ENCODE measurements around the gene SIK2.

The SIK2 gene

GRCh38 chr11:111559800-111560464, 42.3 kb upstream of the SIK2 start:
- Histone ChIP-seq H3K23ac (ENCODE audit: low read length in 2 of 2) (no peak overlapping the region), H4K91ac (ENCODE audit: low read length) (peak overlapping the region; percentile 20), H3K14ac (ENCODE audit: low read length in 2 of 2) (no peak overlapping the region), H2BK12ac (ENCODE audit: low read length in 2 of 2) (no peak overlapping the region), H2AK5ac (ENCODE audit: low read length, severe bottlenecking) (peak overlapping the region; percentile 74), H3K9ac (ENCODE audit: low read length) (peak overlapping the region; percentile 7), H3K4me3 (ENCODE audit: insufficient read depth in 1 of 2, low read depth in 1 of 2, low read length in 2 of 2) (no peak overlapping the region), H2AFZ (ENCODE audit: low read depth, low read length) (no peak overlapping the region), H3K4ac (ENCODE audit: low read depth in 1 of 2, low read length in 2 of 2) (no peak overlapping the region), H3K4me1 (ENCODE audit: control insufficient read depth, insufficient read depth, low read depth, low read length) (peaks cover 11% of the 10 kb centered on the region), H3K9me3 (ENCODE audit: control insufficient read depth, low read length) (no peaks in the 10 kb centered on the region), H3K27me3 (ENCODE audit: control insufficient read depth in 1 of 2, insufficient read depth in 1 of 2, low read length in 2 of 2) (no peaks in the 10 kb centered on the region), H2BK120ac (ENCODE audit: low read depth, low read length) (no peak overlapping the region), H3K36me3 (ENCODE audit: control insufficient read depth in 1 of 2, insufficient read depth in 2 of 2, low read depth in 1 of 2, low read length in 2 of 2) (peaks cover 13 to 29% of the 10 kb centered on the region in 2 experiments), H4K8ac (ENCODE audit: low read length) (peak overlapping the region; percentile 31), H3K4me2 (ENCODE audit: low read length, poor library complexity, severe bottlenecking) (no peak overlapping the region), H2BK15ac (ENCODE audit: low read depth, poor library complexity, severe bottlenecking) (no peak overlapping the region), H3K27ac (ENCODE audit: low read length, poor library complexity, severe bottlenecking) (no peak overlapping the region), H2BK5ac (ENCODE audit: low read depth, low read length, poor library complexity, severe bottlenecking) (no peak overlapping the region), H3K79me1 (replicated peaks; ENCODE audit: low read length, poor library complexity, severe bottlenecking) (peaks cover 8% of the 10 kb centered on the region), H3K18ac (ENCODE audit: low read depth in 1 of 2, low read length in 2 of 2) (no peak overlapping the region)
- no peak for DNase-seq
- WGBS: 88% methylated on average over 11 of the region's 11 CpGs

GRCh38 chr11:111560800-111561199, 41.4 kb upstream of the SIK2 start:
- Histone ChIP-seq H3K4me1 (ENCODE audit: control insufficient read depth, insufficient read depth, low read depth, low read length) (peaks cover 11% of the 10 kb centered on the region), H4K91ac (ENCODE audit: low read length) (no peak overlapping the region), H3K79me1 (replicated peaks; ENCODE audit: low read length, poor library complexity, severe bottlenecking) (peaks cover 8% of the 10 kb centered on the region), H2BK5ac (ENCODE audit: low read depth, low read length, poor library complexity, severe bottlenecking) (no peak overlapping the region), H3K9ac (ENCODE audit: low read length) (peak overlapping the region; percentile 75), H3K4me3 (ENCODE audit: insufficient read depth in 1 of 2, low read depth in 1 of 2, low read length in 2 of 2) (no peak overlapping the region), H2BK12ac (ENCODE audit: low read length in 2 of 2) (no peak overlapping the region), H3K4me2 (ENCODE audit: low read length, poor library complexity, severe bottlenecking) (no peak overlapping the region), H4K8ac (ENCODE audit: low read length) (no peak overlapping the region), H3K4ac (ENCODE audit: low read depth in 1 of 2, low read length in 2 of 2) (no peak overlapping the region), H3K14ac (ENCODE audit: low read length in 2 of 2) (no peak overlapping the region), H3K27me3 (ENCODE audit: control insufficient read depth in 1 of 2, insufficient read depth in 1 of 2, low read length in 2 of 2) (no peaks in the 10 kb centered on the region), H3K18ac (ENCODE audit: low read depth in 1 of 2, low read length in 2 of 2) (no peak overlapping the region), H3K36me3 (ENCODE audit: control insufficient read depth in 1 of 2, insufficient read depth in 2 of 2, low read depth in 1 of 2, low read length in 2 of 2) (peaks cover 13 to 25% of the 10 kb centered on the region in 2 experiments), H2AK5ac (ENCODE audit: low read length, severe bottlenecking) (peak overlapping the region; percentile 77), H2BK120ac (ENCODE audit: low read depth, low read length) (no peak overlapping the region), H3K27ac (ENCODE audit: low read length, poor library complexity, severe bottlenecking) (peak overlapping the region; percentile 86), H2BK15ac (ENCODE audit: low read depth, poor library complexity, severe bottlenecking) (no peak overlapping the region), H2AFZ (ENCODE audit: low read depth, low read length) (no peak overlapping the region), H3K9me3 (ENCODE audit: control insufficient read depth, low read length) (no peaks in the 10 kb centered on the region), H3K23ac (ENCODE audit: low read length in 2 of 2) (no peak overlapping the region)
- no peak for DNase-seq
- WGBS: 98% methylated on average over 3 of the region's 3 CpGs

- Histone ChIP-seq H3K14ac (ENCODE audit: low read length in 2 of 2) (no peak overlapping the region), H3K27ac (ENCODE audit: low read length, poor library complexity, severe bottlenecking) (peak overlapping the region; percentile 86), H3K27me3 (ENCODE audit: control insufficient read depth in 1 of 2, insufficient read depth in 1 of 2, low read length in 2 of 2) (no peaks in the 10 kb centered on the region), H3K9me3 (ENCODE audit: control insufficient read depth, low read length) (no peaks in the 10 kb centered on the region), H3K18ac (ENCODE audit: low read depth in 1 of 2, low read length in 2 of 2) (no peak overlapping the region), H3K4me1 (ENCODE audit: control insufficient read depth, insufficient read depth, low read depth, low read length) (peaks cover 13% of the 10 kb centered on the region), H2BK120ac (ENCODE audit: low read depth, low read length) (no peak overlapping the region), H3K9ac (ENCODE audit: low read length) (peak overlapping the region; percentile 75), H2AK5ac (ENCODE audit: low read length, severe bottlenecking) (no peak overlapping the region), H3K4ac (ENCODE audit: low read depth in 1 of 2, low read length in 2 of 2) (no peak overlapping the region), H2AFZ (ENCODE audit: low read depth, low read length) (no peak overlapping the region), H2BK12ac (ENCODE audit: low read length in 2 of 2) (no peak overlapping the region), H3K79me1 (replicated peaks; ENCODE audit: low read length, poor library complexity, severe bottlenecking) (peaks cover 6% of the 10 kb centered on the region), H3K4me3 (ENCODE audit: insufficient read depth in 1 of 2, low read depth in 1 of 2, low read length in 2 of 2) (no peak overlapping the region), H3K36me3 (ENCODE audit: control insufficient read depth in 1 of 2, insufficient read depth in 2 of 2, low read depth in 1 of 2, low read length in 2 of 2) (peaks cover 9 to 20% of the 10 kb centered on the region in 2 experiments), H2BK5ac (ENCODE audit: low read depth, low read length, poor library complexity, severe bottlenecking) (no peak overlapping the region), H4K8ac (ENCODE audit: low read length) (no peak overlapping the region), H4K91ac (ENCODE audit: low read length) (no peak overlapping the region), H3K4me2 (ENCODE audit: low read length, poor library complexity, severe bottlenecking) (no peak overlapping the region), H2BK15ac (ENCODE audit: low read depth, poor library complexity, severe bottlenecking) (no peak overlapping the region), H3K23ac (ENCODE audit: low read length in 2 of 2) (no peak overlapping the region)
- WGBS: 32% methylated on average over 1 of the region's 3 CpGs
- no peak for DNase-seq
Measured at GRCh38 chr11:111561306-111561705, 40.9 kb upstream of the SIK2 start.

GRCh38 chr11:111561791-111562325, 40.4 kb upstream of the SIK2 start:
- no peak overlapping the region for H4K8ac ChIP-seq (ENCODE audit: low read length)
- H3K27me3 ChIP-seq (ENCODE audit: control insufficient read depth in 1 of 2, insufficient read depth in 1 of 2, low read length in 2 of 2): no peaks in the 10 kb centered on the region
- H3K9ac ChIP-seq (ENCODE audit: low read length): peak overlapping the region; percentile 75
- no peak overlapping the region for H4K91ac ChIP-seq (ENCODE audit: low read length)
- H3K23ac ChIP-seq (ENCODE audit: low read length in 2 of 2): no peak overlapping the region
- no peak overlapping the region for H3K4me3 ChIP-seq (ENCODE audit: insufficient read depth in 1 of 2, low read depth in 1 of 2, low read length in 2 of 2)
- H3K14ac ChIP-seq (ENCODE audit: low read length in 2 of 2): no peak overlapping the region
- no peaks in the 10 kb centered on the region for H3K9me3 ChIP-seq (ENCODE audit: control insufficient read depth, low read length)
- H3K36me3 ChIP-seq (ENCODE audit: control insufficient read depth in 1 of 2, insufficient read depth in 2 of 2, low read depth in 1 of 2, low read length in 2 of 2): peaks cover 9 to 19% of the 10 kb centered on the region in 2 experiments
- H2BK15ac ChIP-seq (ENCODE audit: low read depth, poor library complexity, severe bottlenecking): no peak overlapping the region
- H2BK5ac ChIP-seq (ENCODE audit: low read depth, low read length, poor library complexity, severe bottlenecking): no peak overlapping the region
- H2BK120ac ChIP-seq (ENCODE audit: low read depth, low read length): no peak overlapping the region
- 4% methylated on average over 3 of the region's 3 CpGs for WGBS
- no peak overlapping the region for H3K18ac ChIP-seq (ENCODE audit: low read depth in 1 of 2, low read length in 2 of 2)
- peaks cover 6% of the 10 kb centered on the region for H3K79me1 ChIP-seq (replicated peaks; ENCODE audit: low read length, poor library complexity, severe bottlenecking)
- H3K4me1 ChIP-seq (ENCODE audit: control insufficient read depth, insufficient read depth, low read depth, low read length): peaks cover 12% of the 10 kb centered on the region
- peak overlapping the region in 1 of 2 experiments; percentile 81 for H2BK12ac ChIP-seq (ENCODE audit: low read length in 2 of 2)
- H3K4ac ChIP-seq (ENCODE audit: low read depth in 1 of 2, low read length in 2 of 2): no peak overlapping the region
- H2AFZ ChIP-seq (ENCODE audit: low read depth, low read length): no peak overlapping the region
- no peak overlapping the region for H2AK5ac ChIP-seq (ENCODE audit: low read length, severe bottlenecking)
- peak overlapping the region; percentile 86 for H3K27ac ChIP-seq (ENCODE audit: low read length, poor library complexity, severe bottlenecking)
- peak; percentile 63 for DNase-seq
- no peak overlapping the region for H3K4me2 ChIP-seq (ENCODE audit: low read length, poor library complexity, severe bottlenecking)
